Testis (tissue), 3 donors: ENCODE data around the gene RBM3. TPM values are rescaled to one million over a fixed set of nuclear protein-coding genes. Genes with fewer than 3 reads are reported as not detected.

ENCODE experiments used
- DNase-seq: peaks from one replicate; pipeline ENCODE4 v3.0.0-alpha.2; 2019
- H3K27ac ChIP-seq, 2 donors: fragments of 200-600 bp; sonication (generic); one replicate each; pipeline ENCODE4 v1.5.1; 2019
- H3K27me3 ChIP-seq: fragments of 200-600 bp; sonication (generic); one replicate; pipeline ENCODE4 v1.5.1; 2019
- H3K36me3 ChIP-seq: fragments of 200-600 bp; sonication (generic); one replicate; pipeline ENCODE4 v1.5.1; 2017; ENCODE audit warnings: low read depth; ENCODE audit errors: missing control alignments
- H3K4me1 ChIP-seq: fragments of 200-600 bp; sonication (generic); one replicate; pipeline ENCODE4 v1.5.1; 2019
- H3K4me3 ChIP-seq, 2 donors: fragments of 200-600 bp; sonication (generic); one replicate each; pipeline ENCODE4 v1.5.1; 2017 to 2019
- H3K9me3 ChIP-seq: fragments of 200-600 bp; sonication (generic); one replicate; pipeline ENCODE4 v1.5.1; 2017
- CTCF ChIP-seq, 3 experiments: fragments of 450-650 bp in 2 of 3; fragments of 200-600 bp in 1 of 3; sonication (generic) in 1 of 3; IDR thresholded peaks; one replicate each; pipeline ENCODE4 v1.5.1; 2016 to 2019; ENCODE audit warnings: antibody characterized with exemption in 3 of 3, mild to moderate bottlenecking in 2 of 3, moderate library complexity in 1 of 3
- POLR2A ChIP-seq: fragments of 450-650 bp; IDR thresholded peaks from one replicate; pipeline ENCODE4 v1.6.1; 2017; ENCODE audit warnings: antibody characterized with exemption, mild to moderate bottlenecking, moderate library complexity
- WGBS, 2 donors: methylation state at CpG; one replicate each; pipeline ENCODE4 v1.1.5; 2018; 5-methylcytosine and 5-hydroxymethylcytosine counted together
- intact Hi-C: fragments of 100-400 bp; cut with DNase I; formaldehyde crosslinking; loops from one replicate; pipeline ENCODE4 v1.15.1; 2023; ENCODE audit warnings: low total_unique reads
- polyA plus RNA-seq: library from polyadenylated mRNA; stranded (reverse); fragments of 350-450 nt; fragmentation: Illumina TruSeq; extraction: RNeasy Lipid Tissue Mini Kit (QIAGEN cat#74804); gene quantifications from one replicate; pipeline ENCODE4 v1.2.3, GENCODE V29; 2014; ENCODE audit warnings: low read depth, low replicate concordance; ENCODE audit not compliant: insufficient read depth
- small RNA-seq, 2 donors: library from RNA; depleted of rRNA; stranded (forward); fragments of <200 nt; gene quantifications; one replicate each; pipeline ENCODE3, GENCODE V24; 2016
- total RNA-seq, 2 donors: library from RNA; depleted of rRNA; stranded (reverse); fragments of >200 nt; gene quantifications; one replicate each; pipeline ENCODE4 v1.2.3, GENCODE V29; 2016

Gene RBM3
- total and polyA plus RNA-seq, 3 donors from 2014 or later, result 121 to 214 (median 167) TPM

- intact Hi-C loops, result no loop called here
- TF ChIP-seq CTCF (IDR thresholded peaks at IDR 0.05) (no peak), POLR2A (no peak)
- no peaks in the 10 kb centered on the region for H3K9me3 ChIP-seq
- DNase-seq, result no peak
- WGBS, 2 donors, result 40 to 59% methylated on average over 4 to 8 of the region's 8 CpGs
- no peaks in the 10 kb centered on the region for H3K27me3 ChIP-seq
- no peak overlapping the region for H3K4me3 ChIP-seq
- H3K4me1 ChIP-seq, result no peaks in the 10 kb centered on the region
- no peaks in the 10 kb centered on the region for H3K36me3 ChIP-seq
- H3K27ac ChIP-seq, result no peak overlapping the region
These were observed 43.5 kb downstream of the RBM3 start for GRCh38 chrX:48617542-48618340.

- DNase-seq, result no peak
- Histone ChIP-seq H3K4me3 (no peak overlapping the region), H3K9me3 (no peaks in the 10 kb centered on the region), H3K36me3 (no peaks in the 10 kb centered on the region), H3K27ac (no peak overlapping the region), H3K4me1 (no peaks in the 10 kb centered on the region), H3K27me3 (no peaks in the 10 kb centered on the region)
- WGBS, 2 donors, result 87 to 90% methylated on average over 5 of the region's 5 CpGs
- intact Hi-C loops, result no loop called here
- TF ChIP-seq POLR2A, result no peak
- TF ChIP-seq CTCF (IDR thresholded peaks at IDR 0.05), result no peak
These were observed 52.4 kb downstream of the RBM3 start for GRCh38 chrX:48626401-48627298.

Small RNAs within 50 kb of the gene (small RNA-seq; reads per million reads assigned to genes)
- gene MRPL32P1, result 0 reads per million in 2 donors

Other genes starting within 250 kb of the RBM3 start
- gene SSX3, start 217.8 kb upstream of the RBM3 start, total RNA-seq, result 10 to 100 TPM; 12.8 to 26.1 TPM
- 17.7 TPM for gene SSX3, start 217.8 kb upstream of the RBM3 start, polyA plus RNA-seq
- gene SSX4, start 190.9 kb upstream of the RBM3 start, total RNA-seq, result 1 to 10 TPM; 2.7 to 3.8 TPM
- 5.3 TPM for gene SSX4, start 190.9 kb upstream of the RBM3 start, polyA plus RNA-seq
- 1 to 10 TPM in 1 of 2 donors, not detected in 1; 3.8 TPM for gene SSX4B, start 162.5 kb upstream of the RBM3 start, total RNA-seq
- not detected for gene SSX4B, start 162.5 kb upstream of the RBM3 start, polyA plus RNA-seq
- gene SLC38A5, start 104.2 kb upstream of the RBM3 start, total RNA-seq, result 1 to 10 TPM; 2.5 to 4.2 TPM
- gene SLC38A5, start 104.2 kb upstream of the RBM3 start, polyA plus RNA-seq, result 3.5 TPM
- gene FTSJ1, start 98.3 kb upstream of the RBM3 start, total RNA-seq, result 10 to 100 TPM; 46.4 to 50.9 TPM
- 38.0 TPM for gene FTSJ1, start 98.3 kb upstream of the RBM3 start, polyA plus RNA-seq
- gene PORCN, start 65.5 kb upstream of the RBM3 start, total RNA-seq, result 100 to 1,000 TPM in 1 of 2 donors, 10 to 100 TPM in 1; 58.7 to 110 TPM
- gene PORCN, start 65.5 kb upstream of the RBM3 start, polyA plus RNA-seq, result 25.0 TPM
- gene EBP, start 52.7 kb upstream of the RBM3 start, total RNA-seq, result 10 to 100 TPM; 30.4 to 61.0 TPM
- gene EBP, start 52.7 kb upstream of the RBM3 start, polyA plus RNA-seq, result 48.8 TPM
- gene TBC1D25, start 34.8 kb upstream of the RBM3 start, total RNA-seq, result 10 to 100 TPM; 27.3 to 36.1 TPM
- 19.3 TPM for gene TBC1D25, start 34.8 kb upstream of the RBM3 start, polyA plus RNA-seq
- gene WDR13, start 23.0 kb downstream of the RBM3 start, total RNA-seq, result 100 to 1,000 TPM; 109 to 148 TPM
- 69.6 TPM for gene WDR13, start 23.0 kb downstream of the RBM3 start, polyA plus RNA-seq
- 1 to 10 TPM; 2.5 to 5.5 TPM for gene WAS, start 109.3 kb downstream of the RBM3 start, total RNA-seq
- 4.7 TPM for gene WAS, start 109.3 kb downstream of the RBM3 start, polyA plus RNA-seq
- gene SUV39H1, start 122.2 kb downstream of the RBM3 start, total RNA-seq, result 10 to 100 TPM; 16.5 to 16.7 TPM
- 10.3 TPM for gene SUV39H1, start 122.2 kb downstream of the RBM3 start, polyA plus RNA-seq
- not detected for gene GLOD5, start 187.3 kb downstream of the RBM3 start, total RNA-seq
- gene GLOD5, start 187.3 kb downstream of the RBM3 start, polyA plus RNA-seq, result 0.83 TPM
- gene GATA1, start 212.1 kb downstream of the RBM3 start, total RNA-seq, result under 1 TPM in 1 of 2 donors, not detected in 1; 0.24 TPM
- gene GATA1, start 212.1 kb downstream of the RBM3 start, polyA plus RNA-seq, result 1.3 TPM
- 100 to 1,000 TPM; 223 to 269 TPM for gene HDAC6, start 227.6 kb downstream of the RBM3 start, total RNA-seq
- 147 TPM for gene HDAC6, start 227.6 kb downstream of the RBM3 start, polyA plus RNA-seq